ENCODE measurements around the gene AOPEP.

The AOPEP gene

GRCh38 chr9:94725293-94725692 is 1.2 kb upstream of the AOPEP start:
- TF ChIP-seq CEBPB (IDR thresholded peaks at IDR 0.05): no peak
- TF ChIP-seq ZBTB7A (IDR thresholded peaks at IDR 0.05; ENCODE audit: low read depth): no peak
- no peak for TF ChIP-seq EP300 (IDR thresholded peaks at IDR 0.05; ENCODE audit: borderline replicate concordance)
- no peak for TF ChIP-seq MAX (IDR thresholded peaks at IDR 0.05)
- TF ChIP-seq TCF12 (IDR thresholded peaks at IDR 0.05; ENCODE audit: low read depth): no peak
- TF ChIP-seq TAF1 (IDR thresholded peaks at IDR 0.05; ENCODE audit: low read depth): no peak
- TF ChIP-seq USF1 (IDR thresholded peaks at IDR 0.05): no peak
- no peak for TF ChIP-seq EGR1 (IDR thresholded peaks at IDR 0.05)
- TF ChIP-seq REST (IDR thresholded peaks at IDR 0.05; ENCODE audit: low read depth): no peak
- no peak for TF ChIP-seq TEAD4 (IDR thresholded peaks at IDR 0.05)
- TF ChIP-seq NFIC (IDR thresholded peaks at IDR 0.05): no peak
- TF ChIP-seq YY1 (IDR thresholded peaks at IDR 0.05; ENCODE audit: low read depth): no peak
- no peak for TF ChIP-seq FOXM1 (IDR thresholded peaks at IDR 0.05; ENCODE audit: borderline replicate concordance, low read depth)
- TF ChIP-seq RAD21 (IDR thresholded peaks at IDR 0.05; ENCODE audit: low read depth): no peak

- TF ChIP-seq CREB1 (IDR thresholded peaks at IDR 0.05; ENCODE audit: low read depth): no peak
- no peak for TF ChIP-seq ZBTB7A (IDR thresholded peaks at IDR 0.05; ENCODE audit: low read depth)
- TF ChIP-seq TEAD4 (IDR thresholded peaks at IDR 0.05): no peak
- TF ChIP-seq CEBPB (IDR thresholded peaks at IDR 0.05): no peak
- no peak for TF ChIP-seq TCF12 (IDR thresholded peaks at IDR 0.05; ENCODE audit: low read depth)
- no peak for TF ChIP-seq FOXM1 (IDR thresholded peaks at IDR 0.05; ENCODE audit: borderline replicate concordance, low read depth)
- TF ChIP-seq USF1 (IDR thresholded peaks at IDR 0.05): no peak
- TF ChIP-seq YY1 (IDR thresholded peaks at IDR 0.05; ENCODE audit: low read depth): no peak
- no peak for TF ChIP-seq NFIC (IDR thresholded peaks at IDR 0.05)
Measured at GRCh38 chr9:94728719-94729118, 2.2 kb downstream of the AOPEP start.

- TF ChIP-seq TEAD4 (IDR thresholded peaks at IDR 0.05): no peak
- no peak for TF ChIP-seq REST (IDR thresholded peaks at IDR 0.05; ENCODE audit: low read depth)
Measured at GRCh38 chr9:94729199-94729598, 2.7 kb downstream of the AOPEP start.

- TF ChIP-seq RAD21 (IDR thresholded peaks at IDR 0.05; ENCODE audit: low read depth) (no peak), EP300 (IDR thresholded peaks at IDR 0.05; ENCODE audit: borderline replicate concordance) (no peak), CEBPB (IDR thresholded peaks at IDR 0.05) (no peak), TAF1 (IDR thresholded peaks at IDR 0.05; ENCODE audit: low read depth) (no peak), TEAD4 (IDR thresholded peaks at IDR 0.05) (no peak), ZBTB7A (IDR thresholded peaks at IDR 0.05; ENCODE audit: low read depth) (no peak), YY1 (IDR thresholded peaks at IDR 0.05; ENCODE audit: low read depth) (no peak), USF1 (IDR thresholded peaks at IDR 0.05) (no peak), TCF12 (IDR thresholded peaks at IDR 0.05; ENCODE audit: low read depth) (no peak), EGR1 (IDR thresholded peaks at IDR 0.05) (no peak), MAX (IDR thresholded peaks at IDR 0.05) (no peak), FOXM1 (IDR thresholded peaks at IDR 0.05; ENCODE audit: borderline replicate concordance, low read depth) (no peak)
Measured at GRCh38 chr9:94734054-94734754, 7.7 kb downstream of the AOPEP start.

- TF ChIP-seq FOXM1 (IDR thresholded peaks at IDR 0.05; ENCODE audit: borderline replicate concordance, low read depth) (no peak), TAF1 (IDR thresholded peaks at IDR 0.05; ENCODE audit: low read depth) (no peak), YY1 (IDR thresholded peaks at IDR 0.05; ENCODE audit: low read depth) (no peak), EP300 (IDR thresholded peaks at IDR 0.05; ENCODE audit: borderline replicate concordance) (no peak), USF1 (IDR thresholded peaks at IDR 0.05) (no peak), NFIC (IDR thresholded peaks at IDR 0.05) (no peak), TCF12 (IDR thresholded peaks at IDR 0.05; ENCODE audit: low read depth) (no peak), REST (IDR thresholded peaks at IDR 0.05; ENCODE audit: low read depth) (no peak), TEAD4 (IDR thresholded peaks at IDR 0.05) (no peak), EGR1 (IDR thresholded peaks at IDR 0.05) (no peak)
Measured at GRCh38 chr9:94736759-94737158, 10.3 kb downstream of the AOPEP start.
